A549 (cell line): Measurements from ENCODE around the gene LENG1. TPM values are rescaled to one million over a fixed set of nuclear protein-coding genes. Genes with fewer than 3 reads are reported as not detected.
"Not testable (repeated sequence)": the region's sequence is repeated elsewhere in the genome, so short reads cannot be mapped to it uniquely, and the experiment has no call there.

Experiments used
- ATAC-seq, 2 experiments: fragments of 200-7000 bp in 1 of 2; fragments of >200 bp in 1 of 2; cut with Nextera tagmentation in 1 of 2; cut with Tn5 transposase in 1 of 2; 3 replicates each; pipeline versions ENCODE4 v1.8.0 to v1.9.1; 2018 to 2020; ENCODE audit warnings: mild to moderate bottlenecking in 1 of 2, moderate library complexity in 1 of 2
- CTCF ChIA-PET: fragments of 300-600 bp; sonication (Branson Sonifier 250); formaldehyde crosslinking; extraction: SDS; loops from one replicate; lab custom pipeline; 2021; ENCODE audit warnings: antibody characterized with exemption, inconsistent platforms; lab: Yijun Ruan, JAX
- POLR2A ChIA-PET: fragments of 350-600 bp; formaldehyde crosslinking; extraction: SDS; loops from one replicate; lab custom pipeline; 2021; ENCODE audit warnings: antibody characterized with exemption, inconsistent platforms; lab: Yijun Ruan, JAX
- DNase-seq, 2 experiments: peaks; one replicate each; pipeline versions ENCODE4 v3.0.0 to v3.0.0-alpha.2; 2011 to 2016; ENCODE audit warnings: low read depth in 1 of 2, low spot score in 1 of 2
- FAIRE-seq: peaks from 2 replicates; lab custom pipeline; 2011; peaks lifted over from hg19 to GRCh38; lab: Jason Lieb, UNC
- H3K27ac ChIP-seq, 2 experiments: fragments of >200 bp; sonication (Bioruptor Twin); formaldehyde crosslinking; 3 replicates each; pipeline ENCODE4 v1.5.1; 2016 to 2017
- H3K4me1 ChIP-seq: fragments of >200 bp; sonication (Bioruptor Twin); formaldehyde crosslinking; 3 replicates; pipeline ENCODE4 v1.6.1; 2016
- H3K4me2 ChIP-seq: fragments of >200 bp; sonication (Bioruptor Twin); formaldehyde crosslinking; 3 replicates; pipeline ENCODE4 v1.6.1; 2016
- H3K4me3 ChIP-seq: fragments of >200 bp; sonication (Bioruptor Twin); formaldehyde crosslinking; 3 replicates; pipeline ENCODE4 v1.5.1; 2016
- H3K9me3 ChIP-seq: fragments of >200 bp; sonication (Bioruptor Twin); formaldehyde crosslinking; 3 replicates; pipeline ENCODE4 v1.6.1; 2016
- CBX2 ChIP-seq: fragments of 200-600 bp; sonication (generic); IDR thresholded peaks from 2 replicates; pipeline ENCODE4 v1.6.1; 2016; ENCODE audit warnings: low read depth, mild to moderate bottlenecking, borderline replicate concordance
- CEBPB ChIP-seq, 2 experiments: fragments of >200 bp in 1 of 2; sonication (Bioruptor Twin) in 1 of 2; formaldehyde crosslinking in 1 of 2; IDR thresholded peaks; 2 replicates each; pipeline ENCODE4 v1.6.1; 2012 to 2016
- FOSB ChIP-seq: fragments of 250-450 bp; sonication (Bioruptor Pico); IDR thresholded peaks from 2 replicates; pipeline ENCODE4 v1.5.0; 2020; ENCODE audit warnings: mild to moderate bottlenecking, moderate library complexity
- HES2 ChIP-seq: fragments of >200 bp; sonication (Bioruptor Twin); formaldehyde crosslinking; IDR thresholded peaks from 2 replicates; pipeline ENCODE4 v1.6.1; 2016
- KDM1A ChIP-seq: fragments of 200-600 bp; sonication (generic); IDR thresholded peaks from 2 replicates; pipeline ENCODE4 v1.6.1; 2016; ENCODE audit warnings: low read depth, mild to moderate bottlenecking
- MAZ ChIP-seq: fragments of 150-350 bp; IDR thresholded peaks from 2 replicates; pipeline ENCODE4 v1.6.1; 2014; ENCODE audit warnings: antibody characterized with exemption, low read depth, low read length, borderline replicate concordance
- PHF8 ChIP-seq: fragments of 200-600 bp; sonication (generic); IDR thresholded peaks from 2 replicates; pipeline ENCODE4 v1.6.1; 2016; ENCODE audit warnings: low read depth, mild to moderate bottlenecking, antibody characterized with exemption, moderate library complexity, borderline replicate concordance
- POLR2A ChIP-seq: IDR thresholded peaks from 2 replicates; pipeline ENCODE4 v1.6.1; 2012; ENCODE audit warnings: mild to moderate bottlenecking, low read length
- SREBF2 ChIP-seq: fragments of 450-650 bp; IDR thresholded peaks from 2 replicates; pipeline ENCODE4 v1.6.1; 2014; ENCODE audit warnings: mild to moderate bottlenecking, moderate library complexity
- TFCP2L1 ChIP-seq: fragments of 250-450 bp; sonication (Bioruptor Pico); IDR thresholded peaks from 2 replicates; pipeline ENCODE4 v1.5.0; 2021; ENCODE audit warnings: mild to moderate bottlenecking
- TP53 ChIP-seq: fragments of 250-450 bp; sonication (Bioruptor Pico); IDR thresholded peaks from 2 replicates; pipeline ENCODE4 v1.5.0; 2021; ENCODE audit warnings: mild to moderate bottlenecking, moderate library complexity
- USF2 ChIP-seq: fragments of 450-650 bp; IDR thresholded peaks from 2 replicates; pipeline ENCODE4 v1.6.1; 2014; ENCODE audit warnings: antibody characterized with exemption
- ZC3H11A ChIP-seq: fragments of 450-650 bp; IDR thresholded peaks from 2 replicates; pipeline ENCODE4 v1.6.1; 2014; ENCODE audit warnings: antibody characterized with exemption, mild to moderate bottlenecking
- ZSCAN20 ChIP-seq: fragments of 250-450 bp; sonication (Bioruptor Pico); IDR thresholded peaks from 2 replicates; pipeline ENCODE4 v1.8.0; 2022; ENCODE audit warnings: mild to moderate bottlenecking, moderate library complexity
- WGBS: methylation state at CpG from one replicate; pipeline ENCODE4 v1.1.6; 2017; ENCODE audit errors: missing lambda C conversion rate; 5-methylcytosine and 5-hydroxymethylcytosine counted together
- polyA plus RNA-seq, 4 experiments: library from polyadenylated mRNA; depleted of rRNA in 3 of 4; stranded (reverse); fragments of >200 nt; fragmentation: RNase III in 1 of 4; extraction: RNeasy Plus Mini Kit Qiagen cat#74134 plus additional on column Dnase treatment in 1 of 4; gene quantifications; 2 replicates in 3 of 4; 3 replicates in 1 of 4; pipeline ENCODE4 v1.2.3, GENCODE V29; 2011 to 2017
- TF ChIP-seq, protein P1 (sequence below): fragments of >200 bp; sonication (Bioruptor Twin); formaldehyde crosslinking; IDR thresholded peaks from 3 replicates; pipeline ENCODE4 v1.6.1; 2016
- TF ChIP-seq, protein P2 (sequence below): IDR thresholded peaks from 2 replicates; pipeline ENCODE4 v1.6.1; 2012
- TF ChIP-seq, protein P3 (sequence below): fragments of 150-350 bp; IDR thresholded peaks from 2 replicates; pipeline ENCODE4 v1.6.1; 2014; ENCODE audit warnings: low read depth, mild to moderate bottlenecking, low read length
- TF ChIP-seq, protein P4 (sequence below): fragments of >200 bp; sonication (Bioruptor Twin); formaldehyde crosslinking; IDR thresholded peaks from 3 replicates; pipeline ENCODE4 v1.5.1; 2016

The LENG1 gene
- polyA plus RNA-seq, 2 of the 4 experiments (the other 2 are of a cell fraction): 13.3 to 13.8 TPM

DNA sequence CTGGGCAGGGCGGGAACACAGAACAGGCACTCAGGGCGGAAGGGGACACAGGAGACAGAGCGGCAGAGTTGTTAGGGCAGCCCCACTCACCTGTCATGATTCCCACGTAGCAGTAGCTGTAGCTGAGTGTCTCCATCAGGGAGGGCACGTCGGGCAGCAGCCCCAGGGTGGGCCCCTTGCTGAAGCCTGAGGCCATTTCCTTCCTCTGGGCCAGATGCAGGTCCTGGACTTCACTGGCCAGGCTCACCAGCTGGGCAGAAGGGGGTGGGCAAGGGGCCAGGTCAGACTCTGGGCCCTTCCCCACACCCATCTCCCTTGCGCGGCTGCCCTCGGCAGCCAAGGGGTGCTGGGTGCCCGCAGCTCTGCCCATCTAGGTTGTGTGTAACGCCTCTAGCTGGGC, 23.9 kb upstream of the LENG1 start (continued):
- TF ChIP-seq, protein P1, sequence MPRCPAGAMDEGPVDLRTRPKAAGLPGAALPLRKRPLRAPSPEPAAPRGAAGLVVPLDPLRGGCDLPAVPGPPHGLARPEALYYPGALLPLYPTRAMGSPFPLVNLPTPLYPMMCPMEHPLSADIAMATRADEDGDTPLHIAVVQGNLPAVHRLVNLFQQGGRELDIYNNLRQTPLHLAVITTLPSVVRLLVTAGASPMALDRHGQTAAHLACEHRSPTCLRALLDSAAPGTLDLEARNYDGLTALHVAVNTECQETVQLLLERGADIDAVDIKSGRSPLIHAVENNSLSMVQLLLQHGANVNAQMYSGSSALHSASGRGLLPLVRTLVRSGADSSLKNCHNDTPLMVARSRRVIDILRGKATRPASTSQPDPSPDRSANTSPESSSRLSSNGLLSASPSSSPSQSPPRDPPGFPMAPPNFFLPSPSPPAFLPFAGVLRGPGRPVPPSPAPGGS: no peak

- DNase-seq, H3K4me1 ChIP-seq, ATAC-seq, POLR2A ChIA-PET, FAIRE-seq, H3K27ac ChIP-seq, H3K4me3 ChIP-seq, H3K4me2 ChIP-seq, H3K9me3 ChIP-seq: not testable (repeated sequence)
- WGBS: 87% methylated on average over 3 of the region's 3 CpGs
- CTCF ChIA-PET: interaction anchor here (17.2 kb wide), 1 partner anchor 10 kb away, joined by 295 read pairs; the partner anchor contains the start of gene TMC4
Observed at GRCh38 chr19:54181894-54182293, 22.4 kb upstream of the LENG1 start.

- no peak for ATAC-seq
- CTCF ChIA-PET: interaction anchor here (1.2 to 17.2 kb wide), 3 partner anchors 8 to 11 kb away, joined by 4 to 295 read pairs (median 15); partner anchors contain the start of genes MBOAT7 and TMC4
- TF ChIP-seq SREBF2 (no peak), HES2 (no peak), FOSB (CRISPR knock-in tag) (no peak), USF2 (no peak), ZC3H11A (no peak), TP53 (no peak), CBX2 (no peak), ZSCAN20 (CRISPR knock-in tag) (no peak), MAZ (no peak), POLR2A (no peak), TFCP2L1 (no peak), CEBPB (IDR thresholded peaks at IDR 0.05) (no peak), KDM1A (no peak), PHF8 (no peak)
- TF ChIP-seq, protein P2, sequence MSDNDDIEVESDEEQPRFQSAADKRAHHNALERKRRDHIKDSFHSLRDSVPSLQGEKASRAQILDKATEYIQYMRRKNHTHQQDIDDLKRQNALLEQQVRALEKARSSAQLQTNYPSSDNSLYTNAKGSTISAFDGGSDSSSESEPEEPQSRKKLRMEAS: no peak
- TF ChIP-seq, protein P3, sequence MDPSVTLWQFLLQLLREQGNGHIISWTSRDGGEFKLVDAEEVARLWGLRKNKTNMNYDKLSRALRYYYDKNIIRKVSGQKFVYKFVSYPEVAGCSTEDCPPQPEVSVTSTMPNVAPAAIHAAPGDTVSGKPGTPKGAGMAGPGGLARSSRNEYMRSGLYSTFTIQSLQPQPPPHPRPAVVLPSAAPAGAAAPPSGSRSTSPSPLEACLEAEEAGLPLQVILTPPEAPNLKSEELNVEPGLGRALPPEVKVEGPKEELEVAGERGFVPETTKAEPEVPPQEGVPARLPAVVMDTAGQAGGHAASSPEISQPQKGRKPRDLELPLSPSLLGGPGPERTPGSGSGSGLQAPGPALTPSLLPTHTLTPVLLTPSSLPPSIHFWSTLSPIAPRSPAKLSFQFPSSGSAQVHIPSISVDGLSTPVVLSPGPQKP: no peak
- TF ChIP-seq, protein P4, sequence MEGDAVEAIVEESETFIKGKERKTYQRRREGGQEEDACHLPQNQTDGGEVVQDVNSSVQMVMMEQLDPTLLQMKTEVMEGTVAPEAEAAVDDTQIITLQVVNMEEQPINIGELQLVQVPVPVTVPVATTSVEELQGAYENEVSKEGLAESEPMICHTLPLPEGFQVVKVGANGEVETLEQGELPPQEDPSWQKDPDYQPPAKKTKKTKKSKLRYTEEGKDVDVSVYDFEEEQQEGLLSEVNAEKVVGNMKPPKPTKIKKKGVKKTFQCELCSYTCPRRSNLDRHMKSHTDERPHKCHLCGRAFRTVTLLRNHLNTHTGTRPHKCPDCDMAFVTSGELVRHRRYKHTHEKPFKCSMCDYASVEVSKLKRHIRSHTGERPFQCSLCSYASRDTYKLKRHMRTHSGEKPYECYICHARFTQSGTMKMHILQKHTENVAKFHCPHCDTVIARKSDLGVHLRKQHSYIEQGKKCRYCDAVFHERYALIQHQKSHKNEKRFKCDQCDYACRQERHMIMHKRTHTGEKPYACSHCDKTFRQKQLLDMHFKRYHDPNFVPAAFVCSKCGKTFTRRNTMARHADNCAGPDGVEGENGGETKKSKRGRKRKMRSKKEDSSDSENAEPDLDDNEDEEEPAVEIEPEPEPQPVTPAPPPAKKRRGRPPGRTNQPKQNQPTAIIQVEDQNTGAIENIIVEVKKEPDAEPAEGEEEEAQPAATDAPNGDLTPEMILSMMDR: no peak
- TF ChIP-seq, protein P1: no peak
- no peaks in the 10 kb centered on the region for H3K4me1 ChIP-seq
- H3K4me3 ChIP-seq: no peak overlapping the region
- WGBS: 96% methylated on average over 31 of the region's 37 CpGs
- H3K9me3 ChIP-seq: no peaks in the 10 kb centered on the region
- POLR2A ChIA-PET: interaction anchor here (3.3 kb wide), 1 partner anchor 9 kb away, joined by 19 read pairs; the partner anchor contains the start of genes MBOAT7 and TSEN34
- FAIRE-seq: no peak
- no peak overlapping the region for H3K4me2 ChIP-seq
- no peak for DNase-seq
- no peak overlapping the region for H3K27ac ChIP-seq
Observed at GRCh38 chr19:54180691-54181091, 21.2 kb upstream of the LENG1 start.
